H9 (cell line): ENCODE results near the gene CDH23. TPM values are rescaled to one million over a fixed set of nuclear protein-coding genes. Genes with fewer than 3 reads are reported as not detected.

Experiments
- DNase-seq: peaks from one replicate; pipeline ENCODE4 v3.0.0-alpha.2; 2017
- H2AFZ ChIP-seq: one replicate; pipeline ENCODE4 v1.6.1; 2013; ENCODE audit warnings: mild to moderate bottlenecking, low read length, control low read depth, moderate library complexity
- H2AK5ac ChIP-seq: 2 replicates; pipeline ENCODE4 v1.6.1; 2013; ENCODE audit warnings: low read length, control low read depth, mixed read lengths; ENCODE audit not compliant: insufficient read length
- H2BK120ac ChIP-seq: one replicate; pipeline ENCODE4 v1.6.1; 2013; ENCODE audit warnings: low read depth, mild to moderate bottlenecking, low read length, control low read depth, inconsistent platforms; ENCODE audit not compliant: poor library complexity, severe bottlenecking
- H2BK12ac ChIP-seq: 2 replicates; pipeline ENCODE4 v1.6.1; 2013; ENCODE audit warnings: low read length, control low read depth, mixed read lengths, low read depth; ENCODE audit not compliant: insufficient read length
- H2BK15ac ChIP-seq: 2 replicates; pipeline ENCODE4 v1.6.1; 2013; ENCODE audit warnings: low read depth, low read length, control low read depth
- H2BK20ac ChIP-seq: one replicate; pipeline ENCODE4 v1.6.1; 2013; ENCODE audit warnings: low read depth, mild to moderate bottlenecking, low read length, control low read depth, inconsistent platforms; ENCODE audit not compliant: poor library complexity, severe bottlenecking
- H2BK5ac ChIP-seq: 2 replicates; pipeline ENCODE4 v1.6.1; 2013; ENCODE audit warnings: low read length, control low read depth, mixed read lengths; ENCODE audit not compliant: insufficient read length
- H3K14ac ChIP-seq: 2 replicates; pipeline ENCODE4 v1.6.1; 2013; ENCODE audit warnings: low read length, control low read depth; ENCODE audit not compliant: insufficient read depth
- H3K18ac ChIP-seq: 2 replicates; pipeline ENCODE4 v1.6.1; 2013; ENCODE audit warnings: low read depth, mild to moderate bottlenecking, mixed read lengths, low read length, control low read depth; ENCODE audit not compliant: insufficient read length
- H3K23ac ChIP-seq: 2 replicates; pipeline ENCODE4 v1.6.1; 2013; ENCODE audit warnings: low read length, control low read depth, mixed read lengths, low read depth; ENCODE audit not compliant: insufficient read length
- H3K23me2 ChIP-seq: 2 replicates; pipeline ENCODE4 v1.6.1; 2013; ENCODE audit warnings: low read depth, mild to moderate bottlenecking, mixed read lengths, low read length, control low read depth; ENCODE audit not compliant: insufficient read length, poor library complexity, severe bottlenecking
- H3K27ac ChIP-seq: 2 replicates; pipeline ENCODE4 v1.5.1; 2013; ENCODE audit warnings: low read length, control low read depth, mixed read lengths, low read depth; ENCODE audit not compliant: insufficient read length
- H3K27me3 ChIP-seq: 2 replicates; pipeline ENCODE4 v1.6.1; 2013; ENCODE audit warnings: low read length, control low read depth, inconsistent platforms; ENCODE audit not compliant: insufficient read depth
- H3K4ac ChIP-seq: 2 replicates; pipeline ENCODE4 v1.6.1; 2013; ENCODE audit warnings: low read depth, mild to moderate bottlenecking, control low read depth, inconsistent platforms, low read length, moderate library complexity
- H3K4me1 ChIP-seq: 2 replicates; pipeline ENCODE4 v1.6.1; 2013; ENCODE audit warnings: low read length, control low read depth, inconsistent platforms; ENCODE audit not compliant: insufficient read depth
- H3K4me2 ChIP-seq: 2 replicates; pipeline ENCODE4 v1.6.1; 2013; ENCODE audit warnings: low read length, control low read depth, mixed read lengths; ENCODE audit not compliant: insufficient read length, insufficient read depth
- H3K56ac ChIP-seq: 2 replicates; pipeline ENCODE4 v1.6.1; 2013; ENCODE audit warnings: low read depth, mild to moderate bottlenecking, mixed read lengths, low read length, control low read depth; ENCODE audit not compliant: insufficient read length
- H3K79me1 ChIP-seq: 2 replicates; pipeline ENCODE4 v1.6.1; 2013; ENCODE audit warnings: low read depth, mild to moderate bottlenecking, moderate library complexity, low read length, control low read depth, inconsistent platforms; ENCODE audit not compliant: insufficient read depth, poor library complexity, severe bottlenecking
- H3K79me2 ChIP-seq: 2 replicates; pipeline ENCODE4 v1.6.1; 2013; ENCODE audit warnings: low read length, control low read depth, inconsistent platforms; ENCODE audit not compliant: insufficient read depth
- H3K9ac ChIP-seq: 2 replicates; pipeline ENCODE4 v1.6.1; 2013; ENCODE audit warnings: low read length, control low read depth, mixed read lengths; ENCODE audit not compliant: insufficient read length; ENCODE audit errors: extremely low read depth
- H3K9me3 ChIP-seq: one replicate; pipeline ENCODE4 v1.6.1; 2013; ENCODE audit warnings: low read depth, low read length, inconsistent platforms; ENCODE audit not compliant: control insufficient read depth
- H3T11ph ChIP-seq: one replicate; pipeline ENCODE4 v1.6.1; 2013; ENCODE audit warnings: mild to moderate bottlenecking, low read length, control low read depth, inconsistent platforms
- H4K20me1 ChIP-seq: one replicate; pipeline ENCODE4 v1.6.1; 2013; ENCODE audit not compliant: control insufficient read depth, insufficient read length, insufficient read depth
- H4K5ac ChIP-seq: 2 replicates; pipeline ENCODE4 v1.6.1; 2013; ENCODE audit warnings: low read depth, mild to moderate bottlenecking, mixed read lengths, low read length, control low read depth; ENCODE audit not compliant: insufficient read length
- H4K8ac ChIP-seq: replicated peaks from 2 replicates; pipeline ENCODE4 v1.6.1; 2013; ENCODE audit warnings: low read length, control low read depth, mixed read lengths, low read depth; ENCODE audit not compliant: insufficient read length
- H4K91ac ChIP-seq: 2 replicates; pipeline ENCODE4 v1.6.1; 2013; ENCODE audit warnings: low read depth, mild to moderate bottlenecking, moderate library complexity, mixed read lengths, low read length, control low read depth; ENCODE audit not compliant: insufficient read length
- H3K27ac Mint-ChIP-seq, 3 experiments: 2 replicates in 2 of 3; 3 replicates in 1 of 3; pipeline ENCODE4 v1.8.0; 2020 to 2021; ENCODE audit warnings: mixed read lengths in 3 of 3, mild to moderate bottlenecking in 1 of 3, moderate library complexity in 1 of 3
- H3K27me3 Mint-ChIP-seq: 2 replicates; pipeline ENCODE4 v1.8.0; 2021; ENCODE audit warnings: low read depth, mild to moderate bottlenecking, moderate library complexity, mixed read lengths
- H3K36me3 Mint-ChIP-seq, 3 experiments: 2 replicates in 2 of 3; 3 replicates in 1 of 3; pipeline ENCODE4 v1.8.0; 2020 to 2021; ENCODE audit warnings: low read depth in 3 of 3, mixed read lengths in 3 of 3; ENCODE audit not compliant: insufficient read depth in 1 of 3
- H3K4me1 Mint-ChIP-seq, 2 experiments: 2 replicates each; pipeline ENCODE4 v1.8.0; 2020; ENCODE audit warnings: mixed read lengths in 2 of 2
- H3K4me3 Mint-ChIP-seq, 2 experiments: 2 replicates in 1 of 2; 3 replicates in 1 of 2; pipeline ENCODE4 v1.8.0; 2020 to 2021; ENCODE audit warnings: mild to moderate bottlenecking in 2 of 2, mixed read lengths in 2 of 2, moderate library complexity in 1 of 2
- H3K9me3 Mint-ChIP-seq, 2 experiments: 2 replicates in 1 of 2; 3 replicates in 1 of 2; pipeline ENCODE4 v1.8.0; 2020; ENCODE audit warnings: mild to moderate bottlenecking in 2 of 2, mixed read lengths in 2 of 2, moderate library complexity in 1 of 2
- WGBS: extraction: QIAGEN DNeasy Blood & Tissue Kit; methylation state at CpG from one replicate; pipeline ENCODE4 v1.1.7; 2013; ENCODE audit warnings: missing lambda C conversion rate, low lambda C conversion rate, mixed read lengths; ENCODE audit not compliant: insufficient read length; ENCODE audit errors: extremely low coverage; 5-methylcytosine and 5-hydroxymethylcytosine counted together
- total RNA-seq: library from RNA; stranded (reverse); gene quantifications from 2 replicates; pipeline ENCODE4 v1.2.1, GENCODE V29; 2021
- TF ChIP-seq, protein P1 (sequence below): fragments of 200-600 bp; sonication (generic); conservative IDR thresholded peaks from 3 replicates; pipeline ENCODE4 v1.8.0; 2021; ENCODE audit warnings: antibody characterized with exemption, mild to moderate bottlenecking

Gene CDH23
- total RNA-seq, 1 experiment from 2014 or later: 2.1 TPM

DNA sequence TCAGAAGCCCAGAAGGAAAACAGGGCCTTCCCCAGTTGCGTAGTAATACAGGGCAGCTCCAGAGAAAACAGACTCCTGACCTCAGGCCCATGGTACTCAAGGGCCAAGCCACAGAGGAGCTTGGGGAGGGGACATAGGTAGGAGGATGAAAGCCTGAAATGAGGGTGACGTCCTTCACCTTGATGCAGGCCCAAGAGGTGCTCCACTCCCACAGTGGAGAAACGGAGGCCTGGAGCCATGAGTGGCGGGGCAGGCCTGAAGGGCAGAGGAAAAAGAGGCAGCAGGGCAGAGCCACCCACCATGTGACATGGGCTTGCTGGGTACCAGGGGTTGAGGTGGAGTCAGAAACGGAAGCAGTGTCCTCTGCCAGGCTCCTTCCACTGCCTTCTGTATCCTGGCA is 239.9 kb downstream of the CDH23 start:
- Histone ChIP-seq H2BK12ac (no peak overlapping the region), H2BK5ac (no peak overlapping the region), H3K23me2 (no peaks in the 10 kb centered on the region), H3K79me1 (no peaks in the 10 kb centered on the region), H2AFZ (no peak overlapping the region), H3K4me2 (no peak overlapping the region), H3K9ac (no peak overlapping the region), H2BK15ac (no peak overlapping the region), H3K14ac (no peak overlapping the region), H3K4me1 (peaks cover 35% of the 10 kb centered on the region; the same call in 1 of the 2 replicates), H2BK20ac (no peak overlapping the region), H4K20me1 (no peaks in the 10 kb centered on the region), H3T11ph (no peak overlapping the region), H4K91ac (no peak overlapping the region), H3K4ac (no peak overlapping the region), H3K79me2 (no peaks in the 10 kb centered on the region), H4K5ac (no peak overlapping the region), H2AK5ac (no peak overlapping the region), H3K27ac (no peak overlapping the region), H3K27me3 (peaks cover 2% of the 10 kb centered on the region; the same call in 1 of the 2 replicates), H3K56ac (no peak overlapping the region), H3K23ac (no peak overlapping the region), H4K8ac (no peak overlapping the region), H3K18ac (no peak overlapping the region), H3K9me3 (no peaks in the 10 kb centered on the region), H2BK120ac (no peak overlapping the region)
- Mint-ChIP-seq H3K4me3 (no peak overlapping the region), H3K36me3 (no peaks in the 10 kb centered on the region), H3K27me3 (peaks cover 78% of the 10 kb centered on the region), H3K9me3 (no peaks in the 10 kb centered on the region; a peak in 2 of 5 replicates), H3K27ac (peak overlapping the region in 1 of 3 experiments; percentile 18; a peak in 1 of 7 replicates), H3K4me1 (peaks cover 59 to 71% of the 10 kb centered on the region in 2 experiments)
- no CpG with 5 or more reads among the region's 5 CpGs for WGBS
- no peak for DNase-seq
- TF ChIP-seq, protein P1, sequence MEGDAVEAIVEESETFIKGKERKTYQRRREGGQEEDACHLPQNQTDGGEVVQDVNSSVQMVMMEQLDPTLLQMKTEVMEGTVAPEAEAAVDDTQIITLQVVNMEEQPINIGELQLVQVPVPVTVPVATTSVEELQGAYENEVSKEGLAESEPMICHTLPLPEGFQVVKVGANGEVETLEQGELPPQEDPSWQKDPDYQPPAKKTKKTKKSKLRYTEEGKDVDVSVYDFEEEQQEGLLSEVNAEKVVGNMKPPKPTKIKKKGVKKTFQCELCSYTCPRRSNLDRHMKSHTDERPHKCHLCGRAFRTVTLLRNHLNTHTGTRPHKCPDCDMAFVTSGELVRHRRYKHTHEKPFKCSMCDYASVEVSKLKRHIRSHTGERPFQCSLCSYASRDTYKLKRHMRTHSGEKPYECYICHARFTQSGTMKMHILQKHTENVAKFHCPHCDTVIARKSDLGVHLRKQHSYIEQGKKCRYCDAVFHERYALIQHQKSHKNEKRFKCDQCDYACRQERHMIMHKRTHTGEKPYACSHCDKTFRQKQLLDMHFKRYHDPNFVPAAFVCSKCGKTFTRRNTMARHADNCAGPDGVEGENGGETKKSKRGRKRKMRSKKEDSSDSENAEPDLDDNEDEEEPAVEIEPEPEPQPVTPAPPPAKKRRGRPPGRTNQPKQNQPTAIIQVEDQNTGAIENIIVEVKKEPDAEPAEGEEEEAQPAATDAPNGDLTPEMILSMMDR: no peak
